AG09319 (cell line): Measurements from ENCODE around the gene MGAT4B.

Experiments used
- DNase-seq: peaks from one replicate; pipeline ENCODE4 v3.0.0-alpha.2; 2010; ENCODE audit warnings: low read depth; ENCODE audit errors: extremely low read depth
- TF ChIP-seq, protein P1 (sequence below): IDR thresholded peaks from 2 replicates; pipeline ENCODE4 v1.5.1; 2011; ENCODE audit warnings: low read depth, mild to moderate bottlenecking, inconsistent platforms, low read length, moderate library complexity

MGAT4B gene

DNA sequence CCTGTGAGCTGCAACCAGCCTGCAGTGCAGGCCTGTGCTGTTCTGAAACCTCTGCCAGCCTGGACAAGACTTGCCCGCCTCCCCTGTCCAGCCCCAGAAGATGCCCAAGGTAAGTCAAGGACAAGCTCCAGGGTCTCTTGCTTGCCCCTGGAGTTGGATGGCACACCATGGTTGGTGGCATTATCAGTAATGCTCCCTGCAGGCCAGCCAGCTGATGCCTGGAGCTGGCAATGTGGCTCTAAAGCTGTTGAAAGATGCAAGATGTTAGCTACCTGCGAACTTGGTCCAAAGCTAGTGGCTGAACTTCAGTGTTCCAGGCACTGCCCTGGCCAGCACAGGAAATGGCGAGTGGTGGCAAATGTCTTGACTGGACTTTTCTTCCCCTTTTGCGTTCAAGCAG is 26.8 kb downstream of the MGAT4B start:
- TF ChIP-seq, protein P1, sequence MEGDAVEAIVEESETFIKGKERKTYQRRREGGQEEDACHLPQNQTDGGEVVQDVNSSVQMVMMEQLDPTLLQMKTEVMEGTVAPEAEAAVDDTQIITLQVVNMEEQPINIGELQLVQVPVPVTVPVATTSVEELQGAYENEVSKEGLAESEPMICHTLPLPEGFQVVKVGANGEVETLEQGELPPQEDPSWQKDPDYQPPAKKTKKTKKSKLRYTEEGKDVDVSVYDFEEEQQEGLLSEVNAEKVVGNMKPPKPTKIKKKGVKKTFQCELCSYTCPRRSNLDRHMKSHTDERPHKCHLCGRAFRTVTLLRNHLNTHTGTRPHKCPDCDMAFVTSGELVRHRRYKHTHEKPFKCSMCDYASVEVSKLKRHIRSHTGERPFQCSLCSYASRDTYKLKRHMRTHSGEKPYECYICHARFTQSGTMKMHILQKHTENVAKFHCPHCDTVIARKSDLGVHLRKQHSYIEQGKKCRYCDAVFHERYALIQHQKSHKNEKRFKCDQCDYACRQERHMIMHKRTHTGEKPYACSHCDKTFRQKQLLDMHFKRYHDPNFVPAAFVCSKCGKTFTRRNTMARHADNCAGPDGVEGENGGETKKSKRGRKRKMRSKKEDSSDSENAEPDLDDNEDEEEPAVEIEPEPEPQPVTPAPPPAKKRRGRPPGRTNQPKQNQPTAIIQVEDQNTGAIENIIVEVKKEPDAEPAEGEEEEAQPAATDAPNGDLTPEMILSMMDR: no peak
- DNase-seq: no peak

DNA sequence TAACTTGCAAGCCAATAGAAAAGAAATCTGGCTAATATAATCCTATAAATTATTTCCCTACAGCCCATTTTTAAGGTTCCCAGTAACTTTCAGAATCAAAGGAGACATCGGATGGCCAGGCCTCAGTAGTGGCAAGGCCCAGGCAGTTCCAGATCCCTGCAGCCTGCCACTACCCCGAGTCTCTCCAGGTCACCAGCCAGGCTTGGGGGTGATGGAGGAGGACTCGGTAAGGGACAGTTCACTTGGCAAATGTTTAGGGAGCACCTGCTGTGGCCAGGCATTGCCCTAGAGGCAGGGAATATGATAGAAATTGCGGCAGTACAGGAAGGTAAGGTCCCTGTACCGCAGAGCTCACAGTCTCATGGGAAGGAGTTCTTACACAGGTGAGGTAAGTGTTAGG is 28.1 kb downstream of the MGAT4B start:
- TF ChIP-seq, protein P1: no peak

GRCh38 chr5:179777909-179778308 is 28.8 kb downstream of the MGAT4B start:
- no peak for DNase-seq
- TF ChIP-seq, protein P1: no peak

More for the DNA sequence above, 28.1 kb downstream of the MGAT4B start:
- no peak for DNase-seq

GRCh38 chr5:179777456-179777855 is 29.2 kb downstream of the MGAT4B start:
- no peak for DNase-seq
- TF ChIP-seq, protein P1: no peak

- DNase-seq: no peak
- TF ChIP-seq, protein P1: no peak
Observed at GRCh38 chr5:179776411-179776938, 30.2 kb downstream of the MGAT4B start.

DNA sequence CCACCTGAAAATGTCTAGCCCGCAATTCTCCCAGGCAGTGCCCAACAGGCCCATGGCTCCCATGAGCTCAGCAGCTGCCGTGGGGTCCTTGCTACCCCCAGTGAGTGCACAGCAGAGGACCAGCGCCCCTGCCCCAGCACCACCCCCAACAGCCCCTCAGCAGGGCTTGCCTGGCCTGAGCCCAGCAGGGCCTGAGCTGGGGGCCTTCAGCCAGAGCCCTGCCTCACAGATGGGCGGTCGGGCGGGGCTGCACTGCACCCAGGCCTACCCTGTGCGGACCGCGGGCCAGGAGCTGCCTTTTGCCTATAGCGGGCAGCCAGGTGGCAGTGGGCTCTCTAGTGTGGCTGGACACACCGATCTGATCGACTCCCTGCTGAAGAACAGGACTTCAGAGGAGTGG is 32.2 kb downstream of the MGAT4B start:
- TF ChIP-seq, protein P1: no peak
- no peak for DNase-seq

DNA sequence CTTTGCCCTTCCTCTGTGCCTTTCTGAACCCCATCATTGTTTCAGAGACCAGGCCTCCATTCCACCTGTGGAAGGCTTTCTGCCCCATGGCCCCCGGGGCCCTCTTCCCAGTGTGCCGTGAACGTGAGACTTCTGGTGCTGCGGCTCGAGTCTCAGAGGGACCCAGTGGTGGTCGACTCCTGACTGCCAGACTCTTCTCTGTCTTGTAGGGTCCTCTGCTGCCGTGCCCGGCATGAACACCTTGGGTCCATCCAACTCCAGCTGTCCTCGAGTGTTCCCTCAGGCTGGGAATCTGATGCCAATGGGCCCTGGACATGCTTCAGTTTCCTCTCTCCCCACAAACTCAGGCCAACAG is 33.0 kb downstream of the MGAT4B start:
- no peak for DNase-seq
- TF ChIP-seq, protein P1: no peak
